CD14-positive monocyte (primary cell): ENCODE data around the gene HACD4. TPM values are rescaled to one million over a fixed set of nuclear protein-coding genes. Genes with fewer than 3 reads are reported as not detected.

ENCODE experiments used
- DNase-seq, 3 donors: peaks; one replicate each; pipeline ENCODE4 v3.0.0-alpha.2; 2011 to 2022
- H2AFZ ChIP-seq: 2 replicates; pipeline ENCODE4 v1.6.0; 2012; ENCODE audit warnings: mild to moderate bottlenecking, low read depth, low read length, inconsistent platforms; ENCODE audit not compliant: insufficient read depth, poor library complexity, severe bottlenecking
- H3K27ac ChIP-seq, 2 donors: 1 replicate in 1 of 2; 2 replicates in 1 of 2; pipeline ENCODE4 v1.5.1; 2012 to 2013; ENCODE audit warnings: low read length in 2 of 2, control low read depth in 1 of 2, inconsistent platforms in 1 of 2, low read depth in 1 of 2, mild to moderate bottlenecking in 1 of 2
- H3K27me3 ChIP-seq, 2 donors: one replicate each; pipeline versions ENCODE4 v1.6.0 to v1.6.1; 2011 to 2013; ENCODE audit warnings: low read length in 2 of 2; ENCODE audit not compliant: control insufficient read depth in 2 of 2, insufficient read depth in 2 of 2
- H3K36me3 ChIP-seq, 2 donors: replicated peaks in 1 of 2; 1 replicate in 1 of 2; 2 replicates in 1 of 2; pipeline versions ENCODE4 v1.5.1 to v1.6.1; 2012 to 2013; ENCODE audit warnings: low read length in 2 of 2, control low read depth in 1 of 2, inconsistent platforms in 1 of 2, mild to moderate bottlenecking in 1 of 2; ENCODE audit not compliant: insufficient read depth in 2 of 2, control insufficient read depth in 1 of 2
- H3K4me1 ChIP-seq, 2 donors: 1 replicate in 1 of 2; 2 replicates in 1 of 2; pipeline versions ENCODE4 v1.5.1 to v1.6.1; 2012 to 2013; ENCODE audit warnings: low read length in 2 of 2, control low read depth in 1 of 2, inconsistent platforms in 1 of 2, mild to moderate bottlenecking in 1 of 2, moderate library complexity in 1 of 2; ENCODE audit not compliant: insufficient read depth in 2 of 2, control insufficient read depth in 1 of 2
- H3K4me2 ChIP-seq: replicated peaks from 2 replicates; pipeline ENCODE3; 2012; ENCODE audit warnings: low read length, moderate library complexity, mild to moderate bottlenecking; ENCODE audit not compliant: poor library complexity, severe bottlenecking; ENCODE audit errors: extremely low read depth
- H3K4me3 ChIP-seq, 3 experiments: fragments of 200-600 bp in 1 of 3; sonication (generic) in 1 of 3; replicated peaks in 1 of 3; 1 replicate in 2 of 3; 2 replicates in 1 of 3; pipeline ENCODE4 v1.5.1; 2011 to 2013; ENCODE audit warnings: low read length in 3 of 3, mild to moderate bottlenecking in 3 of 3, control low read depth in 2 of 3, low read depth in 2 of 3, inconsistent platforms in 1 of 3, moderate library complexity in 1 of 3
- H3K79me2 ChIP-seq: 2 replicates; pipeline ENCODE4 v1.6.0; 2012; ENCODE audit warnings: mild to moderate bottlenecking, control low read depth, inconsistent platforms, low read length, moderate library complexity; ENCODE audit not compliant: insufficient read depth
- H3K9ac ChIP-seq: 2 replicates; pipeline ENCODE4 v1.6.0; 2017; ENCODE audit warnings: low read length, mild to moderate bottlenecking; ENCODE audit not compliant: insufficient read depth, poor library complexity, severe bottlenecking
- H3K9me3 ChIP-seq, 2 donors: replicated peaks in 1 of 2; 1 replicate in 1 of 2; 2 replicates in 1 of 2; pipeline versions ENCODE4 v1.5.1 to v1.6.1; 2012 to 2013; ENCODE audit warnings: low read length in 2 of 2, control low read depth in 1 of 2; ENCODE audit not compliant: control insufficient read depth in 1 of 2, insufficient read depth in 1 of 2
- H4K20me1 ChIP-seq: 2 replicates; pipeline ENCODE4 v1.6.0; 2012; ENCODE audit warnings: mild to moderate bottlenecking, low read length, control low read depth, moderate library complexity; ENCODE audit not compliant: insufficient read depth
- H3K27ac Mint-ChIP-seq, 7 donors: one replicate each; pipeline ENCODE4 v1.8.0; 2020; ENCODE audit warnings: mild to moderate bottlenecking in 7 of 7, mixed read lengths in 7 of 7, moderate library complexity in 6 of 7, inconsistent platforms in 2 of 7
- H3K27me3 Mint-ChIP-seq, 3 donors: one replicate each; pipeline ENCODE4 v1.8.0; 2021 to 2022; ENCODE audit warnings: low read depth in 3 of 3, mild to moderate bottlenecking in 3 of 3, mixed read lengths in 3 of 3, moderate library complexity in 3 of 3, inconsistent platforms in 1 of 3
- H3K36me3 Mint-ChIP-seq, 2 donors: one replicate each; pipeline ENCODE4 v1.8.0; 2020; ENCODE audit warnings: mixed read lengths in 2 of 2, inconsistent platforms in 1 of 2, mild to moderate bottlenecking in 1 of 2
- H3K4me1 Mint-ChIP-seq: one replicate; pipeline ENCODE4 v1.8.0; 2020; ENCODE audit warnings: mild to moderate bottlenecking, mixed read lengths
- H3K4me3 Mint-ChIP-seq, 2 donors: one replicate each; pipeline ENCODE4 v1.8.0; 2020; ENCODE audit warnings: mild to moderate bottlenecking in 2 of 2, mixed read lengths in 2 of 2, moderate library complexity in 1 of 2
- H3K9me3 Mint-ChIP-seq, 7 donors: one replicate each; pipeline ENCODE4 v1.8.0; 2020 to 2022; ENCODE audit warnings: mixed read lengths in 7 of 7, mild to moderate bottlenecking in 6 of 7, moderate library complexity in 6 of 7, inconsistent platforms in 2 of 7
- WGBS: methylation state at CpG from one replicate; pipeline ENCODE4 v1.1.5; 2013; ENCODE audit warnings: missing lambda C conversion rate; ENCODE audit not compliant: insufficient coverage; 5-methylcytosine and 5-hydroxymethylcytosine counted together
- intact Hi-C, 2 donors: fragments of 100-400 bp; cut with micrococcal nuclease; formaldehyde crosslinking; loops; one replicate each; pipeline versions ENCODE4 v1.15.0 to v1.15.1; 2023
- polyA plus RNA-seq, 3 donors: library from polyadenylated mRNA; depleted of rRNA in 1 of 3; unstranded in 2 of 3; stranded (reverse) in 1 of 3; fragments of 300-500 nt in 2 of 3; fragments of >200 nt in 1 of 3; fragmentation: Illumina TruSeq in 2 of 3; gene quantifications; 1 replicate in 2 of 3; 2 replicates in 1 of 3; pipeline ENCODE4 v1.2.3, GENCODE V29; 2012 to 2021
- TF ChIP-seq, protein P1 (sequence below): fragments of 200-600 bp; IDR thresholded peaks from one replicate; pipeline ENCODE4 v1.8.0; 2022; ENCODE audit warnings: antibody characterized with exemption, mild to moderate bottlenecking

The HACD4 gene
- polyA plus RNA-seq, 3 donors = 23.9 to 28.7 (median 27.5) TPM

DNA sequence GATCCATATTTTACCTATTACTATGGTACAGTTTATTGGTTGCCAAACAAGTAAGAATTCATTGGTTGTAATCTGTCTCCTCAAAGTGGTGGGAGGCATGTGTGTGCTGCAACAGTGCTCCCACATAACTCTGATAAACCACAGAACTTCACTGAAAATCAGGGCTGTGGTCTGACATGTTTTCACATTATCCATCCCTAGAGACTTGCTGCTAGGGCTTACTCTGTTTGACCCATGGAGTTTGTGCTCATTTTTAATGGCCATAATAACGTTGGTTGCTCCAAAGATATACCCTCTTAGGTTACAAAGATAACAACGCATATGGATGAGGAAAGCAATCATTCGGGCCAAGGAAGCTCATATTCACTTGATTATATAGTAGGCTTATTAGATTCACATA, 37.0 kb downstream of the HACD4 start:
- H3K27me3 Mint-ChIP-seq = peaks cover 0 to 3% (median 0%) of the 10 kb centered on the region in 3 donors
- H3K36me3 Mint-ChIP-seq = peaks cover 13 to 24% of the 10 kb centered on the region in 2 donors
- Histone ChIP-seq H2AFZ (no peak overlapping the region), H3K4me2 (no peak overlapping the region), H3K27me3 (no peaks in the 10 kb centered on the region), H3K9me3 (no peaks in the 10 kb centered on the region), H3K4me1 (peaks cover 36 to 52% of the 10 kb centered on the region in 2 donors), H3K27ac (no peak overlapping the region), H4K20me1 (no peaks in the 10 kb centered on the region), H3K4me3 (no peak overlapping the region), H3K79me2 (no peaks in the 10 kb centered on the region), H3K9ac (no peak overlapping the region), H3K36me3 (peaks cover under 1 to 6% of the 10 kb centered on the region in 2 donors)
- peaks cover 0 to 12% (median 3%) of the 10 kb centered on the region in 7 donors for H3K9me3 Mint-ChIP-seq
- DNase-seq = no peak
- H3K4me1 Mint-ChIP-seq = peaks cover 46% of the 10 kb centered on the region
- no CpG with 5 or more reads among the region's 3 CpGs for WGBS
- TF ChIP-seq, protein P1, sequence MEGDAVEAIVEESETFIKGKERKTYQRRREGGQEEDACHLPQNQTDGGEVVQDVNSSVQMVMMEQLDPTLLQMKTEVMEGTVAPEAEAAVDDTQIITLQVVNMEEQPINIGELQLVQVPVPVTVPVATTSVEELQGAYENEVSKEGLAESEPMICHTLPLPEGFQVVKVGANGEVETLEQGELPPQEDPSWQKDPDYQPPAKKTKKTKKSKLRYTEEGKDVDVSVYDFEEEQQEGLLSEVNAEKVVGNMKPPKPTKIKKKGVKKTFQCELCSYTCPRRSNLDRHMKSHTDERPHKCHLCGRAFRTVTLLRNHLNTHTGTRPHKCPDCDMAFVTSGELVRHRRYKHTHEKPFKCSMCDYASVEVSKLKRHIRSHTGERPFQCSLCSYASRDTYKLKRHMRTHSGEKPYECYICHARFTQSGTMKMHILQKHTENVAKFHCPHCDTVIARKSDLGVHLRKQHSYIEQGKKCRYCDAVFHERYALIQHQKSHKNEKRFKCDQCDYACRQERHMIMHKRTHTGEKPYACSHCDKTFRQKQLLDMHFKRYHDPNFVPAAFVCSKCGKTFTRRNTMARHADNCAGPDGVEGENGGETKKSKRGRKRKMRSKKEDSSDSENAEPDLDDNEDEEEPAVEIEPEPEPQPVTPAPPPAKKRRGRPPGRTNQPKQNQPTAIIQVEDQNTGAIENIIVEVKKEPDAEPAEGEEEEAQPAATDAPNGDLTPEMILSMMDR = no peak
- no peak overlapping the region for H3K27ac Mint-ChIP-seq
- intact Hi-C loops = loop anchor here in 1 of 2 donors (5.0 kb wide), 1 partner anchor 33 kb away; no protein-coding TSS in a partner anchor
- H3K4me3 Mint-ChIP-seq = no peak overlapping the region

DNA sequence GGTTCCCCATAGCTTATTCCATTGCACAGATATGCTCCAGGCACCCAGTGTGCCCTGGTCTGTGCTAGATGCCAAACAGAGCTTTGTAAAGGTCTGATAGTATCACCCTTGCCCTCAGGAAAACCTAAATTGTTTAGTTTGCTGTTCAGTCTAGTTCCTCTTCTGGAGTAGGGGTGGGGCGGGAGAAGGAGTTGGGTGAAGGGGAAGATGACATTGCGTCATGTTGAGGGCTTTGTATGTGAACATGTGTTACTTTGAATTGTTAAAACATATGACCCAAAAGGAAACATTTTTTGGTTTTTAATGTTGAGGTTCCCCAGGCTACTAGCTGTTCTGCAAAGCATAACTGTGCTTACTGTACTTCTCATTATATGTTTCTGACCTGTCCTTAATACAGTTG, 40.6 kb downstream of the HACD4 start:
- Mint-ChIP-seq H3K4me3 (peak overlapping the region; percentile 56 to 66), H3K9me3 (peaks cover 0 to 12% (median 3%) of the 10 kb centered on the region in 7 donors), H3K4me1 (peaks cover 46% of the 10 kb centered on the region), H3K27ac (peak overlapping the region; percentile 72 to 97 (median 96)), H3K36me3 (peaks cover 2 to 12% of the 10 kb centered on the region in 2 donors), H3K27me3 (peaks cover 0 to 3% (median 0%) of the 10 kb centered on the region in 3 donors)
- H3K79me2 ChIP-seq = no peaks in the 10 kb centered on the region
- H3K4me3 ChIP-seq = peak overlapping the region in 1 of 3 experiments; percentile 56
- no peaks in the 10 kb centered on the region for H3K9me3 ChIP-seq
- WGBS = 0% methylated on average over 2 of the region's 2 CpGs
- TF ChIP-seq, protein P1 = no peak
- peak overlapping the region; percentile 1 for H2AFZ ChIP-seq
- peaks cover 43 to 58% of the 10 kb centered on the region in 2 donors for H3K4me1 ChIP-seq
- H4K20me1 ChIP-seq = no peaks in the 10 kb centered on the region
- H3K36me3 ChIP-seq = no peaks in the 10 kb centered on the region
- H3K27me3 ChIP-seq = no peaks in the 10 kb centered on the region
- H3K4me2 ChIP-seq = peak overlapping the region; percentile 54
- H3K27ac ChIP-seq = peak overlapping the region; percentile 85 to 92
- DNase-seq = peak; percentile 82 to 88 (median 87)
- no peak overlapping the region for H3K9ac ChIP-seq
- intact Hi-C loops = loop anchor here in 1 of 2 donors (5.0 kb wide), 1 partner anchor 36 kb away; no protein-coding TSS in a partner anchor
